Right atrium auricular region (tissue), 2 donors: Measurements from ENCODE around the gene LRIG1. TPM values are rescaled to one million over a fixed set of nuclear protein-coding genes. Genes with fewer than 3 reads are reported as not detected.

Source experiments
- DNase-seq: peaks from one replicate; pipeline ENCODE4 v3.0.0-alpha.2; 2019; ENCODE audit warnings: low spot score
- H3K27ac ChIP-seq, 2 donors: fragments of 200-600 bp; sonication (generic); 1 replicate in 1 of 2; 2 replicates in 1 of 2; pipeline ENCODE4 v1.5.1; 2016 to 2019
- H3K27me3 ChIP-seq, 2 donors: fragments of 200-600 bp; sonication (generic); one replicate each; pipeline versions ENCODE4 v1.5.1 to v1.6.0; 2017 to 2019
- H3K36me3 ChIP-seq: fragments of 200-600 bp; sonication (generic); one replicate; pipeline ENCODE4 v1.5.1; 2016
- H3K4me1 ChIP-seq, 2 donors: fragments of 200-600 bp; sonication (generic); one replicate each; pipeline versions ENCODE4 v1.5.1 to v1.6.0; 2017 to 2019
- H3K4me3 ChIP-seq, 2 donors: fragments of 200-600 bp; sonication (generic); 1 replicate in 1 of 2; 2 replicates in 1 of 2; pipeline ENCODE4 v1.5.1; 2017 to 2019; ENCODE audit warnings: mild to moderate bottlenecking in 1 of 2, moderate library complexity in 1 of 2
- H3K9me3 ChIP-seq, 2 donors: fragments of 200-600 bp; sonication (generic); one replicate each; pipeline ENCODE4 v1.5.1; 2019
- total RNA-seq, 2 donors: library from RNA; depleted of rRNA; stranded (reverse); fragments of >200 nt; gene quantifications; one replicate each; pipeline ENCODE4 v1.1.0, GENCODE V29; 2016
- TF ChIP-seq, protein P1 (sequence below), 2 donors: fragments of 200-600 bp; sonication (generic); IDR thresholded peaks; one replicate each; pipeline ENCODE4 v1.5.1; 2019; ENCODE audit warnings: antibody characterized with exemption in 2 of 2

The LRIG1 gene
- total RNA-seq, 2 donors from 2014 or later: 147 to 179 TPM

DNA sequence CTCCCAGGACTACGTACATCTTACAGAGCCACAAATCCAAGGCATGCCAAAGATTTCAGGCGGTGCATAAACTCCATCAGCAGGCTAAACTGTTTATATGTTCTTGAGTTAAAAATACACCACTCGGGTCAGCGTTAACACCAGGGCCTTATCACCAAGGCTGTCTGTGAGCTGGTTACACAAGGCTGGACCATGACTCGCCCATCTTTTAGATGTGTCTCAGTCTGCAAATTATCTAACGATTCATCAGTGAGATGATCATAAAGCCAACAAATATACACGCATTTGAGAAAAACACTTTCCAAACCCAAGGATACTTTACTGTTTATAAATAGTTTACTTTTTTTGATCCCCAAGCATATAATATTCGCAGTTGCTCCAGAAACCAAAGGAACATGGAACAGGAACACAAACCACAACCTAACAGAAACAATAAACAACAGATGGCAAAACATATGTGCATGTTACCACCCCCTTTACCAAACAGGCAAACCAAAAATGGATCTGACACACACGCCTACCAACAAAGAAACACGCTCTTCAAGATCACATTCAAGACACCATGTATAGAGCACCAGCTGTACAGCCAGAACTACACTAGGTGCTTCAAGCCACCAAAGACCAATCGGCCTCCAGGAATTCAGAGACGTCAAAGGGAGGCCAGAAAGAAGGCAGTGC is 15.4 kb downstream of the LRIG1 start:
- Histone ChIP-seq H3K9me3 (no peaks in the 10 kb centered on the region), H3K4me3 (no peak overlapping the region), H3K36me3 (no peaks in the 10 kb centered on the region), H3K4me1 (peaks cover 0 to 83% of the 10 kb centered on the region in 2 donors), H3K27ac (peak overlapping the region; percentile 93 to 97), H3K27me3 (no peaks in the 10 kb centered on the region)
- no peak for DNase-seq
- TF ChIP-seq, protein P1, sequence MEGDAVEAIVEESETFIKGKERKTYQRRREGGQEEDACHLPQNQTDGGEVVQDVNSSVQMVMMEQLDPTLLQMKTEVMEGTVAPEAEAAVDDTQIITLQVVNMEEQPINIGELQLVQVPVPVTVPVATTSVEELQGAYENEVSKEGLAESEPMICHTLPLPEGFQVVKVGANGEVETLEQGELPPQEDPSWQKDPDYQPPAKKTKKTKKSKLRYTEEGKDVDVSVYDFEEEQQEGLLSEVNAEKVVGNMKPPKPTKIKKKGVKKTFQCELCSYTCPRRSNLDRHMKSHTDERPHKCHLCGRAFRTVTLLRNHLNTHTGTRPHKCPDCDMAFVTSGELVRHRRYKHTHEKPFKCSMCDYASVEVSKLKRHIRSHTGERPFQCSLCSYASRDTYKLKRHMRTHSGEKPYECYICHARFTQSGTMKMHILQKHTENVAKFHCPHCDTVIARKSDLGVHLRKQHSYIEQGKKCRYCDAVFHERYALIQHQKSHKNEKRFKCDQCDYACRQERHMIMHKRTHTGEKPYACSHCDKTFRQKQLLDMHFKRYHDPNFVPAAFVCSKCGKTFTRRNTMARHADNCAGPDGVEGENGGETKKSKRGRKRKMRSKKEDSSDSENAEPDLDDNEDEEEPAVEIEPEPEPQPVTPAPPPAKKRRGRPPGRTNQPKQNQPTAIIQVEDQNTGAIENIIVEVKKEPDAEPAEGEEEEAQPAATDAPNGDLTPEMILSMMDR (IDR thresholded peaks at IDR 0.05): no peak

DNA sequence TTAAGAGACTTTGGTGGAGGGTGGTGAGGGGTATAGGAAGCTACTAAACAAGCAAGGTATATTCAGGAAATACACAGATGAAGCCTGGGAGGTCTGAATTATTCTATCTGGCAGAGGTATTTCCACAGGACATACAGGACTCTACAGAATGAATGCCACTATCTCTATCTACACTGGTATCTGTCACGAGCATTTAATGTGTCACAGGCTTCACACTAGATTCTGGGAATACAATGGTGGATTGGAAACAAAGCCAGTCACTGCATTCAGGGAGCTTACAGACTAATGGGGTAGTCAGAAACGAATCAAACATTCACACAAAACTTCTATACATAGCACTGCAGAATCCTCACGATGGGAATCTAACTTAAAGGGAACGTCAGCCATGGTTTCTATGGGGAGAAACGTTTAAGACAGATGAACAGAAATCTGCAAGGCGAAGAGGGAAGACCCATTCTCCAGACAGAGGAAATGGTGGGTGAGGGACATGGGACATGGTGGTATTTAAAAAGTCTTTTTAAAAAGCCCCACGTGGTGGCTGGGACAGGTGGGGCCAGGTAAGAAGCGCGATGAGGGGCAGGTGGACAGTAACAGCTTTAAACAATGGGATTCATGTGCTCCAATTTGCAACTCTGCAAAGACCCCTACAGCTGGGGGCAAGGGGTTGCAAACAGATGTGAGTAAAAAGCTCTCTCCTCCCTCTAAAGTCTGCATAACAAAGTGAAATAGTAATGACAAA is 16.5 kb downstream of the LRIG1 start:
- Histone ChIP-seq H3K27me3 (no peaks in the 10 kb centered on the region), H3K4me1 (peaks cover 0 to 85% of the 10 kb centered on the region in 2 donors), H3K27ac (peak overlapping the region; percentile 93 to 97), H3K36me3 (no peaks in the 10 kb centered on the region), H3K4me3 (no peak overlapping the region), H3K9me3 (no peaks in the 10 kb centered on the region)
- TF ChIP-seq, protein P1 (IDR thresholded peaks at IDR 0.05): no peak
- no peak for DNase-seq

DNA sequence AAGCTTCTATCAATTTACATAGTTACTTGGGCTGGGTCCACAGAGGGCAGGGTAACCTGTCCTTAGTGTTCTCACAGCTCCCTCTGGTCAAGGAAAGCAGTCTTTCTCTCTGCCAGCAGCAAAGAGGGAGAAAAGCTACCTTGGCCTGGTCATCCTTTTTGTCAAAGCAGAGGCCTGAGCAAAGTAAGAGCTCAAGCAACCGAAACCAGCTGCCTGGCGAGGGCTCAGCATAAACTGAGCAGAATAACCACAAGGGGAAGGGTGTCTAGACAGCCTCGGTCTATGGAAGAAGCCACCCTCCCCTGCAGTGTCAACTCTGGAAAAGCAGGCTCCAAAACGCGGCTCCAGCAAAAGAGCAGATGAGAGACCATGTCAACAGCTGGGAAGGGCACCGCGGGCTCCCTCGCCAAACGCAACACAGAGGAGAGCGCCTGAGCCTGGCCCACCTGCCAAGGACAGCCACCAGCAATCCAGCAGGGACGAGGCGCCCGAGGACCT is 17.4 kb downstream of the LRIG1 start:
- Histone ChIP-seq H3K27me3 (no peaks in the 10 kb centered on the region), H3K4me1 (peaks cover 0 to 93% of the 10 kb centered on the region in 2 donors), H3K4me3 (peak overlapping the region in 1 of 2 donors; percentile 2), H3K9me3 (no peaks in the 10 kb centered on the region), H3K27ac (peak overlapping the region; percentile 93 to 97), H3K36me3 (no peaks in the 10 kb centered on the region)
- TF ChIP-seq, protein P1 (IDR thresholded peaks at IDR 0.05): no peak
- DNase-seq: no peak

DNA sequence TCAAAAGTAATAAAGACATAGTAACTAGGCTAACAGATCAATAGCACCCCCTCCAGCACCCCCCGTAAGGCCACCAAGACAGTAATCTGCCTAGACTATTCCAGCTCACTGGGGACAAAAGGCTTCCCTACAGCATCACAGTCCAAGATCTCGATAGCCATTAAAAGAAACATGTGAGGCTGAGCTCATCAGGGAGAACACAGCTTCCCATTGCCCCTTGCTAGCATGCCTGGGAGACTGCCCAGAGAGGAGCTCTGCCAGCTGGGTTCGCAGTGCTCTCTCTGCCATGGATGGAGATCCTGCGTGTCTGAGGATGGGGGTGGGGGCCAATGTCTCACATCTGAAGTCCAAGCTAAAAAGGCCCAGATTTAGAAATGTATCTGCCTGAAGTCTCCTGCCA is 17.8 kb downstream of the LRIG1 start:
- peak overlapping the region in 1 of 2 donors; percentile 2 for H3K4me3 ChIP-seq
- H3K4me1 ChIP-seq: peaks cover 0 to 98% of the 10 kb centered on the region in 2 donors
- TF ChIP-seq, protein P1 (IDR thresholded peaks at IDR 0.05): no peak
- H3K27me3 ChIP-seq: no peaks in the 10 kb centered on the region
- no peaks in the 10 kb centered on the region for H3K9me3 ChIP-seq
- peak; percentile 73 for DNase-seq
- H3K36me3 ChIP-seq: no peaks in the 10 kb centered on the region
- H3K27ac ChIP-seq: peak overlapping the region; percentile 93 to 97

DNA sequence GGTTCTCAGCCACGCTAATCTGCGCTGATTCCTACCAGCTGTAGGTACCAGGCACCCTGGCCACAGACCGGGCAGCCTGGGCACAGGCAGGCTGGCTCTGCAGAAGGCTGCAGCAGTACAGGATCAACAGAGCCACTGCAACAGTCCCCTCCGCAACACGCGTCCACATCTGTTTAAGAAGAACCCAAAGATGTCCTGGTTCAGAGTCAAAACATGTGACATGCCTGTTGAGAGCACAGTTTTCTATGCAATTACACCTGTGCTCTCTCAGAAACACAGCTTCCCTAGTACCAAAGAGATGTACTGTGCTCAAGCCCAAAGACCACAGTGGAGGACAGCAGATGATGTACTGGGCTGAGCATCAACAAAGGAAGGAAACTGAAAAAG is 18.8 kb downstream of the LRIG1 start:
- Histone ChIP-seq H3K27me3 (no peaks in the 10 kb centered on the region), H3K4me1 (peaks cover 0 to 97% of the 10 kb centered on the region in 2 donors), H3K4me3 (no peak overlapping the region), H3K36me3 (no peaks in the 10 kb centered on the region), H3K9me3 (no peaks in the 10 kb centered on the region), H3K27ac (peak overlapping the region; percentile 93 to 97)
- TF ChIP-seq, protein P1 (IDR thresholded peaks at IDR 0.05): no peak
- DNase-seq: no peak
